ENCODE results near the gene RASD1.

The RASD1 gene

DNA sequence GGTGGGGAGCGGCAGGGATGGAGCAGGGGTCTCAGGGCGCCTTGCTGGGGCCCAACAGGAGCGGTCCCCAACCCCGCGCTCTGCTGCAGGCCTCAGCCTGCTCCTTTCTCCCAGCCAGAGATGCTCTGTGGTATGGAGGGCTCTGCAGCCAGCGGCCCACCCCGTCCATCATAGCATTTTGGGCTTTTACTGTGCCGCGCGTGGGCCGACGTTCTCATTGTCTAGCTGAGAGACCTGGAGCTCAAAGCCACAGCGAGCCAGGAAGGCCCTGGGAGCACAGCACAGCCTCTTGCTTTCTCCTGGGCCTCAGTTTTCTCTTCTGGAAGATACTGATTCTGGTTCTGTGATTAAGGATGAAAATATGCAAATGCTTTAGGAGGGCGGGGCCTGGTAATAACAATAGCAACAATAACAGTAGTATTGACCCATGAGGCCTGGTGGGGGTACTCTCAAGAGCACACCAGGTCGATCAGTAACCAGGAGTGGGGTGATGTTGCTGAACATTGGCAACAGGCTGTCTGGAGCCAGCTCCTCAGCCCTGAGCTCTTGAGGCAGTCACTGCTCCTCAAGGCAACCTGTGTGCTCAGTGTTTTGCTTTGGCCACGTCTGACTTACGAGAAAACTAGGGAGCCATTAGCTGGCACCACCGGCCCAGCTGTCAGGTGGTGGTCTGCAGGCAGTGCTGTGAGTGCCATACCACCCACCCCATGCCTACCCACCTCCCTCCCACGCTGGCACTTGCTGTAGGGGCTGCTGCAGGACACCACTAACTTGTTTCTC, 1.1 kb upstream of the RASD1 start:
- TF ChIP-seq, protein P1, sequence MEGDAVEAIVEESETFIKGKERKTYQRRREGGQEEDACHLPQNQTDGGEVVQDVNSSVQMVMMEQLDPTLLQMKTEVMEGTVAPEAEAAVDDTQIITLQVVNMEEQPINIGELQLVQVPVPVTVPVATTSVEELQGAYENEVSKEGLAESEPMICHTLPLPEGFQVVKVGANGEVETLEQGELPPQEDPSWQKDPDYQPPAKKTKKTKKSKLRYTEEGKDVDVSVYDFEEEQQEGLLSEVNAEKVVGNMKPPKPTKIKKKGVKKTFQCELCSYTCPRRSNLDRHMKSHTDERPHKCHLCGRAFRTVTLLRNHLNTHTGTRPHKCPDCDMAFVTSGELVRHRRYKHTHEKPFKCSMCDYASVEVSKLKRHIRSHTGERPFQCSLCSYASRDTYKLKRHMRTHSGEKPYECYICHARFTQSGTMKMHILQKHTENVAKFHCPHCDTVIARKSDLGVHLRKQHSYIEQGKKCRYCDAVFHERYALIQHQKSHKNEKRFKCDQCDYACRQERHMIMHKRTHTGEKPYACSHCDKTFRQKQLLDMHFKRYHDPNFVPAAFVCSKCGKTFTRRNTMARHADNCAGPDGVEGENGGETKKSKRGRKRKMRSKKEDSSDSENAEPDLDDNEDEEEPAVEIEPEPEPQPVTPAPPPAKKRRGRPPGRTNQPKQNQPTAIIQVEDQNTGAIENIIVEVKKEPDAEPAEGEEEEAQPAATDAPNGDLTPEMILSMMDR (conservative IDR thresholded peaks at IDR 0.05), result peak; percentile 69
- H3K27ac ChIP-seq, result peak overlapping the region; percentile 69

DNA sequence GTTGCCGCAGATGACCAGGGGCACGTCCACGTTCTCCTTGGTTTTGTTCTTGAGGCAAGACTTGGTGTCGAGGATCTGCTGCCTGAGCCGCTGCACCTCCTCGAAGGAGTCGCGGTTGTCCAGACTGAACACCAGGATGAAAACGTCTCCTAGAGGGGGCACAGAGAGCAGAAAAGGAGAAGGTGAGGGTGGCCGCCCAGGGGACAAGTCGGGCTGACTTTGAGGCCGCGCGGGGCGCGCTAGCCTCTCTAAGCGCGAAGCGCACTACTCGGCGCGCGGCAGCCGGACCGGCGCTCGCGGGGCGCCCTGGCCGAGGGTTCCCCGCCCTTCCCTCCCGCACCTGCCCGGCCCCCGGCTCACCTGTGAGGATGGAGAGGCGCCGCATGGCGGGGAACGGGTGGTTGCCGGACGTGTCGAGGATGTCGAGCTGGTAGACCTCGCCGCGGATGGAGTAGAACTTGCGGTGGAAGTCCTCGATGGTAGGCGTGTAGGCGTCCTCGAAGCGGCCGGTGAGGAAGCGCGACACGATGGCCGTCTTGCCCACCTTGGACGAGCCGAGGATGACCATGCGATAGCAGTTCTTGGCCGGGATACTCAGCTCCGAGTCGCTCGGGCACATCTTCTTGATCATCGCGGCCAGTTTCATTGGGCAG, 533 bp downstream of the RASD1 start:
- peak overlapping the region; percentile 69 for H3K27ac ChIP-seq
- TF ChIP-seq, protein P1 (conservative IDR thresholded peaks at IDR 0.05), result no peak

DNA sequence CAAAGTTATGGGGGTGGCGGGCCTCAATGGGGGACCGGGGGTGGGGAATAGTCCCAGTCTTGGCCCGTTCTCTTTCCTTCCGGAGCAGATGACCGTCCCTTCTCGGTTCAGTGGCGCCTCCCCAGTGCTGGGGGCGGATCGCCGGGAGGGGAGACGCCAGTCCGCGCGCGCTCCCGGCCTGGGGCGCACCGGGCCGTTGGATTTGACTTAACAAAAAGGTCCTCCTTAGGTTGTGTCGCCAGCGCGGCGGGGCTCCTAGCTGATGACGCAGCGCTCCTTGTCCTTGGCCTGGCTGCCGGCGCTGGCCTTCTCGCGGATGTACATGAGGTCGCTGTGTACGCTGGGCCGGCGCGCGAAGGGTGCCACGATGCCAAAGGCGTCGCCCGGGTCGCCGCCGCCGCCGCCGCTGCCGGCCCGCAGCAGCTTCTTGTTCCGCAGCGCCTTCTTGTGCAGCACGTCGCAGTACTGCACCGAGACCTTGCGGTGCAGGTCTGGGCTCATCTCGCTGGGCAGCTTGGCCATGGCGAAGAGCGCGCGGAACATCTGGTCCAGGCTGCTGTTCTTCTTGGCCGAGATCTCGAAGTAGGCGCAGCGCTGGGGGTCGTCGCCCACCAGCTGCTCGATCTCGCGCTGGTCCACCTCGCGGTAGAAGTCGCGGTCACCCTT, 1.2 kb downstream of the RASD1 start:
- H3K27ac ChIP-seq, result peak overlapping the region; percentile 69
- TF ChIP-seq, protein P1 (conservative IDR thresholded peaks at IDR 0.05), result 0 out of 2 replicates have a peak, but pooled peaks have one; percentile 12

DNA sequence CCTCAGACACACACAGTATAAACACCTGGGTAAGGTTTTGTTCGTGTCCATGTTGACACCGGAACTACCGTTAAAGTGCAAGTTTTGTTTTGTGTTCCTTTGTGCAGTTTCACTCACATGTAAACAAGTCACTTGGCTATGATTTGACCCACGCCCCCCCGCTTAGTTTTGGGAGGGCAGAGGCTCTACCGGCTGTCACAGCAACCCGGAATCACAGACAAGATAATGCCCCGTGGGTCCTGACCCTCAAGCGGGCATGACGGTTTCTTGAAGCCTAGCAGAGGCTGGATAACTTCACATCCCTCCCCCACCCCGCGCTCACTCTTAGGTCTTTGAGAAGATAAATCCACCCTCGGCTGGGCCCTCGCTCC, 1.7 kb downstream of the RASD1 start:
- TF ChIP-seq, protein P1 (conservative IDR thresholded peaks at IDR 0.05), result no peak
- peak overlapping the region; percentile 69 for H3K27ac ChIP-seq

DNA sequence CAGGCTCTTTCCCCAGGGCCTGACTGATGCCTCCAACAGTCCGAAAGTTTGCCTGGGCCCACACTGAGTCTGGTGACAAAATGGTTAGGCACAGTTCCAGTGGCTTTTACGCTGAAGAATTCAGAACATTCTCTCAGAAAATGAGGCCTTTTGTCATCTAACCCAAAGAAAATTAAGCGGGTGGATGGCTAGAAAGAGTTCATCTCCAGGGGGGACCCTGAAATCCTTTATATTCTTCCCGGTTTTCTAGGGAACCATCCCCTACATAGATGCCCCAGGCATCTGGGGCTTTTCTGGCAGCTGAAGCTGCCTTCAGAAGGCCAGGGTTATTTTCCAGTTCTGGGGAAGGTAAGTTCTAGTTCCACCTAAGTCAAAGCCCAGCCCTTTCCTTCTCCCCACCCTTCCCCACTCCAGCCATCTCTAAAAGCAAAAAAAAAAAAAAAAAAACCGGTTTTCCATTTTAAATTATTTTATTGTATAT, 2.2 kb downstream of the RASD1 start:
- peak overlapping the region; percentile 69 for H3K27ac ChIP-seq
- TF ChIP-seq, protein P1 (conservative IDR thresholded peaks at IDR 0.05), result no peak

DNA sequence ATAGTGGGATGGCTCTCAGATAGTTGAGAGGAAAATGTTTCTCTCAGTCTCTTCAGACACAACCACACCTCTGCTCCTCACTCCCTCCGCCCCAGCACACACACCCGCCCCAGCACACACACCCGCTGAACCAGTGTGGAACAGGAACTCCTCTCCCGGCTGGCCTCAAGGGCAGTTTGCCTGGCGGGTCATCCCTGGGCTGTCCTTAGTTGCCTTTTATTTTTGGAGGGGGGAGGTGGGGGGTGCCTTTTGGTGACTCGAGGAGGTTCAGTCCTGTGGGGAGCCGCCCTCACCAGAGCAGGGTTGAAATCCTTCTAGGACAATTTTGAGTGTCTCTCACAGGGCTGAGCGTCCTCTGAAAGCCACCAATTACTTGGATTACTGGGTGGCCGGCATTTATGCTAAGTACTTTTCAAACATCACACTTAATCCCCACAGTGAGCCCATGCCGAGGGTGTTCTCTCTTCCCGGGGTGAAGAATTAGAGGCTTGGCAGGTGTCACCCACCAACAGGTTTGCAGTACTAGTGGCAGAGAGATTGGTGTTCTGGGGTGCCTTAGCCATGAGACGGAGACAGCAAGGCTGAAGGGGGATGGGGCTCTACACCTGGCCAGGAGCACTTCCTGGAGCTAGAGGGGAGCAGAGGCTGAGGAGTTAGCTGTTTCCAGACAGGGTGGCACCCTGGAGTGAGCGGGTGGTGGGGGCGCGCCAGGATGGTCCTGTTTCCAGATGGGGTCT, 2.8 kb downstream of the RASD1 start:
- TF ChIP-seq, protein P1 (conservative IDR thresholded peaks at IDR 0.05), result no peak
- peak overlapping the region; percentile 69; the same call in 1 of the 2 replicates for H3K27ac ChIP-seq

Data from VCaP (cell line).